Mesenchymal stem cell (in vitro differentiated cells and primary cell): ENCODE results near the gene IL1RAP.
"Not testable (repeated sequence)": the region's sequence is repeated elsewhere in the genome, so short reads cannot be mapped to it uniquely, and the experiment has no call there.

Experiments used
- DNase-seq: peaks from one replicate; pipeline ENCODE4 v3.0.0-alpha.2; 2013
- H2AFZ ChIP-seq: one replicate; pipeline ENCODE4 v1.6.1; 2013; ENCODE audit warnings: low read depth, mild to moderate bottlenecking, control low read depth, inconsistent platforms, low read length, moderate library complexity
- H2AK5ac ChIP-seq: 2 replicates; pipeline ENCODE4 v1.6.1; 2013; ENCODE audit warnings: low read length, moderate library complexity, mild to moderate bottlenecking, inconsistent platforms; ENCODE audit not compliant: severe bottlenecking
- H2BK120ac ChIP-seq: one replicate; pipeline ENCODE4 v1.6.1; 2013; ENCODE audit warnings: low read depth, mild to moderate bottlenecking, inconsistent platforms, low read length, moderate library complexity
- H2BK12ac ChIP-seq, 2 experiments: one replicate each; pipeline ENCODE4 v1.6.1; 2013; ENCODE audit warnings: inconsistent platforms in 2 of 2, low read length in 2 of 2, mild to moderate bottlenecking in 2 of 2, moderate library complexity in 2 of 2, control low read depth in 1 of 2
- H2BK15ac ChIP-seq: one replicate; pipeline ENCODE4 v1.6.1; 2013; ENCODE audit warnings: mild to moderate bottlenecking, low read depth, inconsistent platforms; ENCODE audit not compliant: poor library complexity, severe bottlenecking
- H2BK5ac ChIP-seq: 2 replicates; pipeline ENCODE4 v1.6.1; 2013; ENCODE audit warnings: low read depth, mild to moderate bottlenecking, low read length, control low read depth, inconsistent platforms; ENCODE audit not compliant: poor library complexity, severe bottlenecking
- H3K14ac ChIP-seq, 2 experiments: one replicate each; pipeline ENCODE4 v1.6.1; 2013; ENCODE audit warnings: inconsistent platforms in 2 of 2, low read length in 2 of 2, control low read depth in 1 of 2, mild to moderate bottlenecking in 1 of 2, moderate library complexity in 1 of 2
- H3K18ac ChIP-seq, 2 experiments: one replicate each; pipeline ENCODE4 v1.6.1; 2013; ENCODE audit warnings: inconsistent platforms in 2 of 2, low read length in 2 of 2, control low read depth in 1 of 2, low read depth in 1 of 2, mild to moderate bottlenecking in 1 of 2
- H3K23ac ChIP-seq, 2 experiments: one replicate each; pipeline ENCODE4 v1.6.1; 2013; ENCODE audit warnings: inconsistent platforms in 2 of 2, low read length in 2 of 2, mild to moderate bottlenecking in 2 of 2, moderate library complexity in 2 of 2, control low read depth in 1 of 2
- H3K27ac ChIP-seq: 2 replicates; pipeline ENCODE4 v1.5.1; 2013; ENCODE audit warnings: mild to moderate bottlenecking, moderate library complexity, low read length, control low read depth, inconsistent platforms; ENCODE audit not compliant: poor library complexity, severe bottlenecking
- H3K27me3 ChIP-seq, 2 experiments: 2 replicates each; pipeline versions ENCODE4 v1.6.1 to v1.7.0; 2013; ENCODE audit warnings: low read length in 2 of 2, mild to moderate bottlenecking in 2 of 2, moderate library complexity in 2 of 2, control low read depth in 1 of 2, inconsistent platforms in 1 of 2; ENCODE audit not compliant: control insufficient read depth in 1 of 2, insufficient read depth in 1 of 2
- H3K36me3 ChIP-seq, 2 experiments: 2 replicates each; pipeline versions ENCODE4 v1.6.1 to v1.7.0; 2013; ENCODE audit warnings: low read length in 2 of 2, control low read depth in 1 of 2, inconsistent platforms in 1 of 2, low read depth in 1 of 2, mild to moderate bottlenecking in 1 of 2; ENCODE audit not compliant: insufficient read depth in 2 of 2, control insufficient read depth in 1 of 2
- H3K4ac ChIP-seq, 2 experiments: one replicate each; pipeline ENCODE4 v1.6.1; 2013; ENCODE audit warnings: inconsistent platforms in 2 of 2, low read length in 2 of 2, mild to moderate bottlenecking in 2 of 2, moderate library complexity in 2 of 2, control low read depth in 1 of 2, low read depth in 1 of 2
- H3K4me1 ChIP-seq: 2 replicates; pipeline ENCODE4 v1.6.1; 2013; ENCODE audit warnings: low read depth, low read length, control low read depth; ENCODE audit not compliant: control insufficient read depth, insufficient read depth
- H3K4me2 ChIP-seq: 2 replicates; pipeline ENCODE4 v1.6.1; 2013; ENCODE audit warnings: low read length, mild to moderate bottlenecking, inconsistent platforms; ENCODE audit not compliant: poor library complexity, severe bottlenecking
- H3K4me3 ChIP-seq, 2 experiments: 2 replicates each; pipeline versions ENCODE4 v1.5.1 to v1.7.0; 2013; ENCODE audit warnings: low read length in 2 of 2, mild to moderate bottlenecking in 2 of 2, control low read depth in 1 of 2, low read depth in 1 of 2; ENCODE audit not compliant: insufficient read depth in 1 of 2
- H3K79me1 ChIP-seq: replicated peaks from 2 replicates; pipeline ENCODE4 v1.6.1; 2013; ENCODE audit warnings: mild to moderate bottlenecking, control low read depth, low read length, inconsistent platforms; ENCODE audit not compliant: poor library complexity, severe bottlenecking
- H3K9ac ChIP-seq: 2 replicates; pipeline ENCODE4 v1.7.0; 2013; ENCODE audit warnings: mild to moderate bottlenecking, low read length, moderate library complexity
- H3K9me3 ChIP-seq: 2 replicates; pipeline ENCODE4 v1.7.0; 2013; ENCODE audit warnings: mild to moderate bottlenecking, low read length; ENCODE audit not compliant: control insufficient read depth
- H4K8ac ChIP-seq: one replicate; pipeline ENCODE4 v1.6.1; 2013; ENCODE audit warnings: inconsistent platforms, mild to moderate bottlenecking, low read length, moderate library complexity
- H4K91ac ChIP-seq: one replicate; pipeline ENCODE4 v1.6.1; 2013; ENCODE audit warnings: mild to moderate bottlenecking, low read length, inconsistent platforms
- WGBS: methylation state at CpG from one replicate; pipeline ENCODE4 v1.1.7; 2013; ENCODE audit warnings: mixed read lengths; 5-methylcytosine and 5-hydroxymethylcytosine counted together

The IL1RAP gene

GRCh38 chr3:190677868-190678267 is 164.0 kb downstream of the IL1RAP start:
- H2AK5ac ChIP-seq, H2BK120ac ChIP-seq, H3K27ac ChIP-seq, H4K91ac ChIP-seq, H3K27me3 ChIP-seq, H3K36me3 ChIP-seq, H3K4me1 ChIP-seq, H2BK5ac ChIP-seq, H3K4ac ChIP-seq, H3K4me2 ChIP-seq, H2BK12ac ChIP-seq, H3K4me3 ChIP-seq, H3K9me3 ChIP-seq, H4K8ac ChIP-seq, H2AFZ ChIP-seq, H3K23ac ChIP-seq, H3K79me1 ChIP-seq, H2BK15ac ChIP-seq, DNase-seq, H3K18ac ChIP-seq, H3K9ac ChIP-seq, H3K14ac ChIP-seq: not testable (repeated sequence)
- WGBS = 86% methylated on average over 7 of the region's 7 CpGs

- Histone ChIP-seq H3K9ac (no peak overlapping the region), H3K36me3 (no peaks in the 10 kb centered on the region), H3K4me1 (no peaks in the 10 kb centered on the region), H2BK5ac (no peak overlapping the region), H3K4me2 (no peak overlapping the region), H3K4ac (no peak overlapping the region), H3K23ac (no peak overlapping the region), H2AFZ (no peak overlapping the region), H2BK120ac (no peak overlapping the region), H3K79me1 (no peaks in the 10 kb centered on the region), H2AK5ac (no peak overlapping the region), H3K4me3 (no peak overlapping the region), H3K27me3 (no peaks in the 10 kb centered on the region), H3K27ac (no peak overlapping the region), H4K8ac (no peak overlapping the region), H3K14ac (no peak overlapping the region), H2BK15ac (no peak overlapping the region), H3K18ac (no peak overlapping the region), H4K91ac (no peak overlapping the region), H2BK12ac (no peak overlapping the region), H3K9me3 (no peaks in the 10 kb centered on the region)
- DNase-seq = no peak
- 95% methylated on average over 5 of the region's 5 CpGs for WGBS
These were observed 166.8 kb downstream of the IL1RAP start for GRCh38 chr3:190680691-190681090.

- no peak overlapping the region for H3K4ac ChIP-seq
- DNase-seq = no peak
These were observed 170.9 kb downstream of the IL1RAP start for GRCh38 chr3:190684776-190685175.

GRCh38 chr3:190686011-190686410 is 172.1 kb downstream of the IL1RAP start:
- Histone ChIP-seq H3K36me3 (no peaks in the 10 kb centered on the region), H2AK5ac (no peak overlapping the region), H4K8ac (no peak overlapping the region), H4K91ac (no peak overlapping the region), H3K27ac (no peak overlapping the region), H3K9me3 (no peaks in the 10 kb centered on the region), H3K14ac (no peak overlapping the region), H2BK5ac (no peak overlapping the region), H2AFZ (no peak overlapping the region), H3K4me1 (no peaks in the 10 kb centered on the region), H3K9ac (no peak overlapping the region), H3K4me3 (no peak overlapping the region), H3K18ac (no peak overlapping the region), H3K4me2 (no peak overlapping the region), H2BK12ac (no peak overlapping the region), H3K79me1 (no peaks in the 10 kb centered on the region), H2BK120ac (no peak overlapping the region), H3K27me3 (no peaks in the 10 kb centered on the region), H3K4ac (no peak overlapping the region), H2BK15ac (no peak overlapping the region), H3K23ac (no peak overlapping the region)
- no peak for DNase-seq
- no CpG with 5 or more reads among the region's 1 CpG for WGBS

More at GRCh38 chr3:190684776-190685175, 170.9 kb downstream of the IL1RAP start:
- Histone ChIP-seq H3K36me3 (no peaks in the 10 kb centered on the region), H3K4me2 (no peak overlapping the region), H2BK15ac (no peak overlapping the region), H3K18ac (no peak overlapping the region), H3K14ac (no peak overlapping the region), H2AK5ac (no peak overlapping the region), H3K27ac (no peak overlapping the region), H3K9ac (no peak overlapping the region), H2AFZ (no peak overlapping the region), H4K91ac (no peak overlapping the region), H3K27me3 (no peaks in the 10 kb centered on the region), H2BK5ac (no peak overlapping the region), H3K23ac (no peak overlapping the region), H3K9me3 (no peaks in the 10 kb centered on the region), H2BK120ac (no peak overlapping the region), H3K4me3 (no peak overlapping the region), H3K79me1 (no peaks in the 10 kb centered on the region), H4K8ac (no peak overlapping the region), H2BK12ac (no peak overlapping the region), H3K4me1 (no peaks in the 10 kb centered on the region)
- WGBS = 94% methylated on average over 7 of the region's 7 CpGs
